ENCODE data around the gene ANKRD66. TPM values are rescaled to one million over a fixed set of nuclear protein-coding genes. Genes with fewer than 3 reads are reported as not detected.
"Not testable (repeated sequence)": the region's sequence is repeated elsewhere in the genome, so short reads cannot be mapped to it uniquely, and the experiment has no call there.

ANKRD66 gene
- total and polyA plus RNA-seq, 2 experiments from 2014 or later: not detected

GRCh38 chr6:46736906-46737305 lies 9.8 kb upstream of the ANKRD66 start:
- H3K27me3 ChIP-seq (replicated peaks; ENCODE audit: insufficient read depth): peaks cover 38% of the 10 kb centered on the region
- H3K36me3 ChIP-seq (ENCODE audit: low read depth): no peaks in the 10 kb centered on the region
- H2AFZ ChIP-seq: no peak overlapping the region
- no peaks in the 10 kb centered on the region for H4K20me1 ChIP-seq (ENCODE audit: insufficient read depth)
- TF ChIP-seq EZH2phosphoT487 (IDR thresholded peaks at IDR 0.05; ENCODE audit: insufficient read depth, low read depth) (no peak), EZH2 (IDR thresholded peaks at IDR 0.05; ENCODE audit: insufficient read depth, poor library complexity, severe bottlenecking) (no peak)
- no peaks in the 10 kb centered on the region for H3K9me2 ChIP-seq (ENCODE audit: insufficient read depth)
- no peak overlapping the region for H3K27ac ChIP-seq
- no peaks in the 10 kb centered on the region for H3K79me2 ChIP-seq (ENCODE audit: insufficient read depth)
- H3K4me3 ChIP-seq: no peak overlapping the region
- H3F3A ChIP-seq (ENCODE audit: insufficient read depth): no peaks in the 10 kb centered on the region
- in situ Hi-C loops (cut with MboI): no loop called here
- no peak overlapping the region for H3K4me2 ChIP-seq (ENCODE audit: unreplicated experiment)
- H3K9me3 ChIP-seq (ENCODE audit: low read depth): no peaks in the 10 kb centered on the region
- DNase-seq: no peak
- H3K4me1 ChIP-seq (ENCODE audit: insufficient read depth): 0 out of 2 replicates have a peak, but pooled peaks cover 2% of the 10 kb centered on the region
- no peak overlapping the region for H3K9ac ChIP-seq

- Histone ChIP-seq H3K9me2 (ENCODE audit: insufficient read depth) (no peaks in the 10 kb centered on the region), H3K27me3 (replicated peaks; ENCODE audit: insufficient read depth) (peaks cover 7% of the 10 kb centered on the region), H3K4me3 (no peak overlapping the region), H3F3A (ENCODE audit: insufficient read depth) (no peaks in the 10 kb centered on the region), H3K4me2 (ENCODE audit: unreplicated experiment) (no peak overlapping the region), H3K9ac (no peak overlapping the region), H3K79me2 (ENCODE audit: insufficient read depth) (no peaks in the 10 kb centered on the region), H3K27ac (no peak overlapping the region), H3K9me3 (ENCODE audit: low read depth) (no peaks in the 10 kb centered on the region), H2AFZ (no peak overlapping the region), H3K36me3 (ENCODE audit: low read depth) (no peaks in the 10 kb centered on the region), H4K20me1 (ENCODE audit: insufficient read depth) (no peaks in the 10 kb centered on the region), H3K4me1 (ENCODE audit: insufficient read depth) (no peaks in the 10 kb centered on the region)
- TF ChIP-seq EZH2 (IDR thresholded peaks at IDR 0.05; ENCODE audit: insufficient read depth, poor library complexity, severe bottlenecking) (no peak), EZH2phosphoT487 (IDR thresholded peaks at IDR 0.05; ENCODE audit: insufficient read depth, low read depth) (no peak)
- no peak for DNase-seq
- 69 to 71% methylated on average over 2 of the region's 2 CpGs for WGBS, 2 experiments (ENCODE audit: low coverage in 1 of 2, low lambda C conversion rate in 2 of 2, missing lambda C conversion rate in 2 of 2)
- in situ Hi-C loops (cut with MboI): no loop called here
These were observed 5.3 kb upstream of the ANKRD66 start for GRCh38 chr6:46741482-46741881.

GRCh38 chr6:46741910-46742309 lies 4.8 kb upstream of the ANKRD66 start:
- H3K79me2 ChIP-seq (ENCODE audit: insufficient read depth): no peaks in the 10 kb centered on the region

GRCh38 chr6:46743425-46744158 lies 3.1 kb upstream of the ANKRD66 start:
- no peak overlapping the region for H3K27ac ChIP-seq
- no peak for DNase-seq
- no peak overlapping the region for H3K4me3 ChIP-seq
- H3K36me3 ChIP-seq (ENCODE audit: low read depth): no peaks in the 10 kb centered on the region
- TF ChIP-seq EZH2 (IDR thresholded peaks at IDR 0.05; ENCODE audit: insufficient read depth, poor library complexity, severe bottlenecking) (no peak), EZH2phosphoT487 (IDR thresholded peaks at IDR 0.05; ENCODE audit: insufficient read depth, low read depth) (no peak)
- WGBS, 2 experiments (ENCODE audit: low coverage in 1 of 2, low lambda C conversion rate in 2 of 2, missing lambda C conversion rate in 2 of 2): 48 to 63% methylated on average over 1 of the region's 1 CpG
- H3K4me1 ChIP-seq (ENCODE audit: insufficient read depth): no peaks in the 10 kb centered on the region
- no peaks in the 10 kb centered on the region for H3K9me3 ChIP-seq (ENCODE audit: low read depth)
- no peaks in the 10 kb centered on the region for H3K27me3 ChIP-seq (replicated peaks; ENCODE audit: insufficient read depth)
- no peaks in the 10 kb centered on the region for H3K9me2 ChIP-seq (ENCODE audit: insufficient read depth)
- in situ Hi-C loops (cut with MboI): no loop called here
- H3K9ac ChIP-seq: no peak overlapping the region
- H4K20me1 ChIP-seq (ENCODE audit: insufficient read depth): no peaks in the 10 kb centered on the region
- no peaks in the 10 kb centered on the region for H3F3A ChIP-seq (ENCODE audit: insufficient read depth)
- H3K79me2 ChIP-seq (ENCODE audit: insufficient read depth): no peaks in the 10 kb centered on the region
- H2AFZ ChIP-seq: no peak overlapping the region
- no peak overlapping the region for H3K4me2 ChIP-seq (ENCODE audit: unreplicated experiment)

More at GRCh38 chr6:46741910-46742309, 4.8 kb upstream of the ANKRD66 start:
- TF ChIP-seq EZH2 (IDR thresholded peaks at IDR 0.05; ENCODE audit: insufficient read depth, poor library complexity, severe bottlenecking) (no peak), EZH2phosphoT487 (IDR thresholded peaks at IDR 0.05; ENCODE audit: insufficient read depth, low read depth) (no peak)
- H3F3A ChIP-seq (ENCODE audit: insufficient read depth): no peaks in the 10 kb centered on the region
- no peak overlapping the region for H2AFZ ChIP-seq
- no peaks in the 10 kb centered on the region for H4K20me1 ChIP-seq (ENCODE audit: insufficient read depth)
- WGBS, 2 experiments (ENCODE audit: low coverage in 1 of 2, low lambda C conversion rate in 2 of 2, missing lambda C conversion rate in 2 of 2): 62 to 79% methylated on average over 4 of the region's 4 CpGs
- H3K9me2 ChIP-seq (ENCODE audit: insufficient read depth): no peaks in the 10 kb centered on the region
- no peak overlapping the region for H3K4me2 ChIP-seq (ENCODE audit: unreplicated experiment)
- peaks cover 2% of the 10 kb centered on the region for H3K27me3 ChIP-seq (replicated peaks; ENCODE audit: insufficient read depth)
- no peak overlapping the region for H3K4me3 ChIP-seq
- no peaks in the 10 kb centered on the region for H3K36me3 ChIP-seq (ENCODE audit: low read depth)
- no peak for DNase-seq
- H3K9ac ChIP-seq: no peak overlapping the region
- in situ Hi-C loops (cut with MboI): no loop called here
- no peaks in the 10 kb centered on the region for H3K4me1 ChIP-seq (ENCODE audit: insufficient read depth)
- no peak overlapping the region for H3K27ac ChIP-seq
- no peaks in the 10 kb centered on the region for H3K9me3 ChIP-seq (ENCODE audit: low read depth)

GRCh38 chr6:46744159-46744725 lies 2.5 kb upstream of the ANKRD66 start:
- H3K4me2 ChIP-seq (ENCODE audit: unreplicated experiment); H3K36me3 ChIP-seq (ENCODE audit: low read depth); H3K79me2 ChIP-seq (ENCODE audit: insufficient read depth); H3K27ac ChIP-seq; H3K9me3 ChIP-seq (ENCODE audit: low read depth); H3F3A ChIP-seq (ENCODE audit: insufficient read depth); H2AFZ ChIP-seq; H3K4me3 ChIP-seq; H3K9ac ChIP-seq; H3K4me1 ChIP-seq (ENCODE audit: insufficient read depth); H3K27me3 ChIP-seq (replicated peaks; ENCODE audit: insufficient read depth); H4K20me1 ChIP-seq (ENCODE audit: insufficient read depth); H3K9me2 ChIP-seq (ENCODE audit: insufficient read depth); in situ Hi-C loops (cut with MboI); DNase-seq: not testable (repeated sequence)
- WGBS, 2 experiments (ENCODE audit: low coverage in 1 of 2, low lambda C conversion rate in 2 of 2, missing lambda C conversion rate in 2 of 2): 53 to 56% methylated on average over 3 of the region's 3 CpGs

All from GM23248 (cell line).